Nephron (organoid): Measurements from ENCODE around the gene ABHD16A.

Source experiments
- H3K27ac Mint-ChIP-seq, 3 experiments: 2 replicates each; pipeline ENCODE4 v1.8.0; 2020; ENCODE audit warnings: mixed read lengths in 3 of 3, mild to moderate bottlenecking in 2 of 3, moderate library complexity in 1 of 3
- H3K27me3 Mint-ChIP-seq: 2 replicates; pipeline ENCODE4 v1.8.0; 2021; ENCODE audit warnings: low read depth, mild to moderate bottlenecking, moderate library complexity, mixed read lengths
- H3K36me3 Mint-ChIP-seq: 2 replicates; pipeline ENCODE4 v1.8.0; 2020; ENCODE audit warnings: low read depth, mixed read lengths
- H3K4me1 Mint-ChIP-seq: 2 replicates; pipeline ENCODE4 v1.8.0; 2020; ENCODE audit warnings: mixed read lengths
- H3K4me3 Mint-ChIP-seq, 3 experiments: 2 replicates each; pipeline ENCODE4 v1.8.0; 2020; ENCODE audit warnings: mild to moderate bottlenecking in 3 of 3, mixed read lengths in 3 of 3, moderate library complexity in 2 of 3
- H3K9me3 Mint-ChIP-seq: 2 replicates; pipeline ENCODE4 v1.8.0; 2020; ENCODE audit warnings: mixed read lengths
- TF ChIP-seq, protein P1 (sequence below), 3 experiments: fragments of 200-600 bp; sonication (generic); IDR thresholded peaks; one replicate each; pipeline ENCODE4 v1.5.0; 2021; ENCODE audit warnings: antibody characterized with exemption in 3 of 3; ENCODE audit not compliant: unreplicated experiment in 3 of 3

Gene ABHD16A

DNA sequence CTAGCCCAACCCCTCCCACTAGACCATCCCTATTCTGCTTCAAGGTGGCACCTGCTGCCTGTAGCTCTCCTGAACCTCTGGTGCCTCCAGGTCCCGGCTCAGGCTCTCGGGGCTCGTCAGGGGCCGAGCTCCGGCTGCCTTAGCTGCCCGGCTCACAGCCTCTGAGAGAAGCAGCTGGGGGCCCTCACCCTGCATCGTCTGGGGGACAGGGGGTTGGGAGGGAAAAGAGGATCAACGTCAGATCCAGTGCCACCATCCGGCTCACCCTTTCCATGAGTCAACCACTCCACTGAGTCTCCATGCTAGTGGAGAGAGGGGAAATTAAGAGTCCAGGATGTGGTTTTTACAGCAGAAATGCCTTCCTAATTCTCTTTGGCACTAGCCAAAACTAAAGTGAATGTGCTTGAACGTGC is 63.7 kb downstream of the ABHD16A start:
- Mint-ChIP-seq H3K4me1 (no peaks in the 10 kb centered on the region), H3K9me3 (no peaks in the 10 kb centered on the region), H3K4me3 (no peak overlapping the region), H3K27me3 (no peaks in the 10 kb centered on the region), H3K36me3 (peaks cover 72% of the 10 kb centered on the region), H3K27ac (peak overlapping the region in 1 of 3 experiments; percentile 35)
- TF ChIP-seq, protein P1, sequence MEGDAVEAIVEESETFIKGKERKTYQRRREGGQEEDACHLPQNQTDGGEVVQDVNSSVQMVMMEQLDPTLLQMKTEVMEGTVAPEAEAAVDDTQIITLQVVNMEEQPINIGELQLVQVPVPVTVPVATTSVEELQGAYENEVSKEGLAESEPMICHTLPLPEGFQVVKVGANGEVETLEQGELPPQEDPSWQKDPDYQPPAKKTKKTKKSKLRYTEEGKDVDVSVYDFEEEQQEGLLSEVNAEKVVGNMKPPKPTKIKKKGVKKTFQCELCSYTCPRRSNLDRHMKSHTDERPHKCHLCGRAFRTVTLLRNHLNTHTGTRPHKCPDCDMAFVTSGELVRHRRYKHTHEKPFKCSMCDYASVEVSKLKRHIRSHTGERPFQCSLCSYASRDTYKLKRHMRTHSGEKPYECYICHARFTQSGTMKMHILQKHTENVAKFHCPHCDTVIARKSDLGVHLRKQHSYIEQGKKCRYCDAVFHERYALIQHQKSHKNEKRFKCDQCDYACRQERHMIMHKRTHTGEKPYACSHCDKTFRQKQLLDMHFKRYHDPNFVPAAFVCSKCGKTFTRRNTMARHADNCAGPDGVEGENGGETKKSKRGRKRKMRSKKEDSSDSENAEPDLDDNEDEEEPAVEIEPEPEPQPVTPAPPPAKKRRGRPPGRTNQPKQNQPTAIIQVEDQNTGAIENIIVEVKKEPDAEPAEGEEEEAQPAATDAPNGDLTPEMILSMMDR (IDR thresholded peaks at IDR 0.05; ENCODE audit: unreplicated experiment in 3 of 3) = no peak

DNA sequence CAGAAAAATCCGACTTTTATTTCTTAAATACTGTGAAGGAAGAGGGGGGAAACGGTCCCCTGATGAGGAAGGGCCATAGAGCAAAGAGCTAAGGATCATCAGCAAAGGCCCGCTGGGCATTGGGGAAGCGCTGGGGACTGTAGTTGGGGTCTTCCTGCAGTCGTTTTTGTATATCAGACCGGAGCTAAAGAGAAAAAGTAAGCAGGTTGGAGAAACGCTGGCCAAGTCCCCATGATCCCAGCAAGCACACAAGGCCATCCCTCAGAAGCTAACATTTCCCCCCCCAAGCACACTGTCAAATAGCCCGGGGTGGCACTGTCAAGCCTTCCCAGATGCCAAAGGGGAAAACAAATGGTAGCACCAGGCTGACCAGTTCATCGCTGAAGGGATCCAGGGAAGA is 64.1 kb downstream of the ABHD16A start:
- Mint-ChIP-seq H3K4me3 (no peak overlapping the region), H3K27ac (peak overlapping the region in 2 of 3 experiments; percentile 20 to 54), H3K27me3 (no peaks in the 10 kb centered on the region), H3K9me3 (no peaks in the 10 kb centered on the region), H3K4me1 (no peaks in the 10 kb centered on the region), H3K36me3 (peaks cover 76% of the 10 kb centered on the region)
- TF ChIP-seq, protein P1 (IDR thresholded peaks at IDR 0.05; ENCODE audit: unreplicated experiment in 3 of 3) = no peak
